ENCODE measurements around the gene CLPX. TPM values are rescaled to one million over a fixed set of nuclear protein-coding genes. Genes with fewer than 3 reads are reported as not detected.
"Not testable (repeated sequence)": the region's sequence is repeated elsewhere in the genome, so short reads cannot be mapped to it uniquely, and the experiment has no call there.

Gene CLPX
- total and polyA plus RNA-seq, 2 experiments from 2014 or later = 20.0 to 53.5 TPM

DNA sequence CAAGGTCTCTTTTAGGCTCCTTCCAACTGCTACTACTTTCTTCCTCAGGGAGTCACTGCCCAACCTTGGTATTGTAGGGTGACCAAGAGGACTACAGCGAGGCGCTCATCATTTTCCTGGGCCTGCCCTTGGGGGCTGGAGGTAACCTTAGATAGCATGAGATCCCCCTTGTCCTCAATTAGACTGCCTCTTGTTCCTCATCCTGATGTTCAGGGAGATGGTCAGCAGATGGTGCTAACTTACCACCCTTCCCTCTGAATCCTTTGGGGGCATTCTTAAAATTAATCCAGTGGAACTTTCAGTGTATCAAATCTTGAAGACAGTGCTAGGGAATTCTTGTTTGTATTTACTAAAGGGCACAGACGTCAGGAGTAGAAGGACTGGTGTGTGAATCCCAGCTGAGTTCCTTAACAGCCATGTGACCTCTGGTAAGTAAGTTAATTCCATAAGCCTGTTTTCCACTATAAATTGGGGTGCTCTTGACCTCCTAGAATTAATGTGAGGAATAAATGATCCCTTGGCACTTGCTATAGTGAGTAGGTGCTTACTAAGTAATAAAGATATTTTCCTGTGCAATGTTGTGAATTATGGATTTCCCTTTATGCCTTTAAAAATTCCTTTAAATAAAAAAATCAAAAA, 4.1 kb upstream of the CLPX start:
- H3K9me2 ChIP-seq (replicated peaks; ENCODE audit: insufficient read depth) = no peaks in the 10 kb centered on the region
- no peak overlapping the region for H3K27ac ChIP-seq
- no peaks in the 10 kb centered on the region for H3K27me3 ChIP-seq
- no peaks in the 10 kb centered on the region for H3K9me3 ChIP-seq (ENCODE audit: low read depth)
- peak; percentile 51 for DNase-seq (ENCODE audit: low spot score)
- peaks cover 8% of the 10 kb centered on the region for H3K79me2 ChIP-seq
- H3K4me2 ChIP-seq = no peak overlapping the region
- H3K4me1 ChIP-seq (ENCODE audit: insufficient read depth) = no peaks in the 10 kb centered on the region
- H2AFZ ChIP-seq = no peak overlapping the region
- TF ChIP-seq, protein P1, sequence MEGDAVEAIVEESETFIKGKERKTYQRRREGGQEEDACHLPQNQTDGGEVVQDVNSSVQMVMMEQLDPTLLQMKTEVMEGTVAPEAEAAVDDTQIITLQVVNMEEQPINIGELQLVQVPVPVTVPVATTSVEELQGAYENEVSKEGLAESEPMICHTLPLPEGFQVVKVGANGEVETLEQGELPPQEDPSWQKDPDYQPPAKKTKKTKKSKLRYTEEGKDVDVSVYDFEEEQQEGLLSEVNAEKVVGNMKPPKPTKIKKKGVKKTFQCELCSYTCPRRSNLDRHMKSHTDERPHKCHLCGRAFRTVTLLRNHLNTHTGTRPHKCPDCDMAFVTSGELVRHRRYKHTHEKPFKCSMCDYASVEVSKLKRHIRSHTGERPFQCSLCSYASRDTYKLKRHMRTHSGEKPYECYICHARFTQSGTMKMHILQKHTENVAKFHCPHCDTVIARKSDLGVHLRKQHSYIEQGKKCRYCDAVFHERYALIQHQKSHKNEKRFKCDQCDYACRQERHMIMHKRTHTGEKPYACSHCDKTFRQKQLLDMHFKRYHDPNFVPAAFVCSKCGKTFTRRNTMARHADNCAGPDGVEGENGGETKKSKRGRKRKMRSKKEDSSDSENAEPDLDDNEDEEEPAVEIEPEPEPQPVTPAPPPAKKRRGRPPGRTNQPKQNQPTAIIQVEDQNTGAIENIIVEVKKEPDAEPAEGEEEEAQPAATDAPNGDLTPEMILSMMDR (IDR thresholded peaks at IDR 0.05; ENCODE audit: poor library complexity) = peak; percentile 93
- TF ChIP-seq EZH2 (IDR thresholded peaks at IDR 0.05; ENCODE audit: borderline replicate concordance) = no peak
- no peak for TF ChIP-seq EZH2phosphoT487 (IDR thresholded peaks at IDR 0.05; ENCODE audit: low read depth, severe bottlenecking, unreplicated experiment)
- no peaks in the 10 kb centered on the region for H3K36me3 ChIP-seq (replicated peaks; ENCODE audit: insufficient read depth, low read depth)
- H3K4me3 ChIP-seq = no peak overlapping the region
- no peaks in the 10 kb centered on the region for H4K20me1 ChIP-seq (ENCODE audit: insufficient read depth, poor library complexity, severe bottlenecking)
- 13% methylated on average over 3 of the region's 3 CpGs for WGBS (ENCODE audit: low lambda C conversion rate, missing lambda C conversion rate)

DNA sequence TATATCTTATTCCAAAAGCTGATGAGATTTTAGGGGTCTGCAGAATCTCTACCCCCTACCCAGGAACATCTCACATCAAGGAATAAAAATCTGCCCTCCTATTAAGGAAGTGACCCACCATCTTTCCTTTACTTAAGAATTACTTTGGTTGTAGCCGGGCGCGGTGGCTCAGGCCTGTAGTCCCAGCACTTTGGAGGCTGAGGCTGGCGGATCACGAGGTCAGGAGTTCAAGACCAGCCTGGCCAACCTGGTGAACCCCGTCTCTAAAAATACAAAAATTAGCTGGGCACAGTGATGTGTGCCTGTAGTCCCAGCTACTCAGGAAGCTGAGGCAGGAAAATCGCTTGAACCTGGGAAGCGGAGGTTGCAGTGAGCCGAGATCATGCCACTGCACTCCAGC, 3.3 kb upstream of the CLPX start:
- not testable (repeated sequence) for H3K4me3 ChIP-seq; DNase-seq (ENCODE audit: low spot score); H3K4me1 ChIP-seq (ENCODE audit: insufficient read depth); H4K20me1 ChIP-seq (ENCODE audit: insufficient read depth, poor library complexity, severe bottlenecking); H3K36me3 ChIP-seq (replicated peaks; ENCODE audit: insufficient read depth, low read depth); H3K9me2 ChIP-seq (replicated peaks; ENCODE audit: insufficient read depth); H2AFZ ChIP-seq; H3K9me3 ChIP-seq (ENCODE audit: low read depth); H3K27ac ChIP-seq; H3K27me3 ChIP-seq; H3K4me2 ChIP-seq
- peaks cover 15% of the 10 kb centered on the region for H3K79me2 ChIP-seq
- 86% methylated on average over 9 of the region's 9 CpGs for WGBS (ENCODE audit: low lambda C conversion rate, missing lambda C conversion rate)

DNA sequence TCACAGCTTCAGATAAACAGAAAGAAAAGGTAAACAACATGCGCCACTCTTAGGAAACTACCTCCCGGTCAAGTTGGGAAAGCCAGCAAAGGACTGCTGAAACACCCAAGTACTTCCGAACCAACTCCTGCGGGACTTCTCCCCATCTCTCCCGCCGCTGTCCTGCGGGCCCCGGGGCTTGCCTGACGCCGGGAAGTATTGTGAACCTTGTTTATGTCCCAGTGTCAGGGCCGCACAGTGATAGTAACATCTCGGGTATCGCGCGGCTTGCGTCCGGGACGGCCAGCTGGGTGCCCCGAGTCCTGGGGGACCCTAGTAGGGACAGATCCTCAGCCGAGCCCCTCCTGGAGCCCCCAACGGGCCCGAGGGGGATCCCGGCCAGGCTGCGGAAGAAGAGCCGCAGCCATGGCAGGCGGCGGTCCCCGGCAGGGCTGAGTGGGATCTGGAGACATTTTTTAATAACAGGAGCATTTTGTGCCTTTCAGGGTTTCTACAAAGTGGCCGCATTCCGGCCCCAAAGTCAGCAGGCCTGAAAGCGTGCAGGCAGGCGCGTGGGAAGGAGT, 756 bp downstream of the CLPX start:
- H3K79me2 ChIP-seq = peaks cover 56% of the 10 kb centered on the region
- H2AFZ ChIP-seq = peak overlapping the region; percentile 95
- H3K27me3 ChIP-seq = no peaks in the 10 kb centered on the region

DNA sequence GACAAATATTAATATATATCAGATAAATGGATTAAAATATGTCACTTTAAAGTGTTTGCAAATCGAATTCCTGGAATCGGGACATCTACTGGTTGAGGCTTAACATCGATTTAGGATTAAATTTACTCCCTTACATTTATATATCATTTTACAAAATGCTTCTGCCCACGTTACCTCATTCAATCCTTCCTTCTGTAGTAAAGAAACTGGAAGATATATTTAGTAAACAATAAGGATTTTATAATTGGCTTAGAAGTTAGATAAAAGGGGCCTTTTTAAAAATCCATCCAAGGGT, 1.3 kb downstream of the CLPX start:
- Histone ChIP-seq H2AFZ (peak overlapping the region; percentile 95), H3K36me3 (replicated peaks; ENCODE audit: insufficient read depth, low read depth) (no peaks in the 10 kb centered on the region), H3K27ac (peak overlapping the region; percentile 95), H4K20me1 (ENCODE audit: insufficient read depth, poor library complexity, severe bottlenecking) (peaks cover 31% of the 10 kb centered on the region), H3K4me1 (ENCODE audit: insufficient read depth) (peaks cover 18% of the 10 kb centered on the region), H3K4me2 (peak overlapping the region; percentile 81), H3K4me3 (peak overlapping the region; percentile 56), H3K9me2 (replicated peaks; ENCODE audit: insufficient read depth) (no peaks in the 10 kb centered on the region), H3K27me3 (no peaks in the 10 kb centered on the region), H3K79me2 (peaks cover 62% of the 10 kb centered on the region), H3K9me3 (ENCODE audit: low read depth) (no peaks in the 10 kb centered on the region)
- 20% methylated on average over 4 of the region's 4 CpGs for WGBS (ENCODE audit: low lambda C conversion rate, missing lambda C conversion rate)
- DNase-seq (ENCODE audit: low spot score) = no peak
- TF ChIP-seq, protein P1 (IDR thresholded peaks at IDR 0.05; ENCODE audit: poor library complexity) = no peak
- no peak for TF ChIP-seq EZH2phosphoT487 (IDR thresholded peaks at IDR 0.05; ENCODE audit: low read depth, severe bottlenecking, unreplicated experiment)
- TF ChIP-seq EZH2 (IDR thresholded peaks at IDR 0.05; ENCODE audit: borderline replicate concordance) = no peak

More for the DNA sequence above, 756 bp downstream of the CLPX start:
- 1% methylated on average over 33 of the region's 33 CpGs for WGBS (ENCODE audit: low lambda C conversion rate, missing lambda C conversion rate)
- Histone ChIP-seq H3K36me3 (replicated peaks; ENCODE audit: insufficient read depth, low read depth) (no peaks in the 10 kb centered on the region), H3K4me1 (ENCODE audit: insufficient read depth) (peaks cover 18% of the 10 kb centered on the region), H4K20me1 (ENCODE audit: insufficient read depth, poor library complexity, severe bottlenecking) (peaks cover 26% of the 10 kb centered on the region), H3K27ac (peak overlapping the region; percentile 95), H3K4me3 (peak overlapping the region; percentile 56), H3K9me3 (ENCODE audit: low read depth) (no peaks in the 10 kb centered on the region), H3K4me2 (peak overlapping the region; percentile 81), H3K9me2 (replicated peaks; ENCODE audit: insufficient read depth) (no peaks in the 10 kb centered on the region)
- peak; percentile 71 for DNase-seq (ENCODE audit: low spot score)
- TF ChIP-seq EZH2phosphoT487 (IDR thresholded peaks at IDR 0.05; ENCODE audit: low read depth, severe bottlenecking, unreplicated experiment) (no peak), EZH2 (IDR thresholded peaks at IDR 0.05; ENCODE audit: borderline replicate concordance) (no peak)
